ENCODE results near the gene ELMO2. TPM values are rescaled to one million over a fixed set of nuclear protein-coding genes. Genes with fewer than 3 reads are reported as not detected.
A peak's percentile ranks its signal among the peaks of the same experiment; 100 is the strongest.

Gene ELMO2
- total and polyA plus RNA-seq, 9 of the 15 experiments (the other 6 are each of a cell fraction or from before 2014, with no cell fraction given): 7.5 to 21.5 (median 15.9) TPM

GRCh38 chr20:46363874-46364669, 42.3 kb downstream of the ELMO2 start (continued):
- TF ChIP-seq NCOA2 (IDR thresholded peaks at IDR 0.05; ENCODE audit: partially characterized antibody in 2 of 2): no peak
- peak; percentile 75; the same call in 1 of the 2 replicates for TF ChIP-seq CREB3L1 (IDR thresholded peaks at IDR 0.05; ENCODE audit: borderline replicate concordance, low read depth)
- peak; percentile 57; the same call in 1 of the 2 replicates for TF ChIP-seq TAF7 (tag; IDR thresholded peaks at IDR 0.05)
- TF ChIP-seq E2F4 (CRISPR knock-in tag; IDR thresholded peaks at IDR 0.05; ENCODE audit: low read depth): no peak
